Measurements from ENCODE around the gene ANAPC5. TPM values are rescaled to one million over a fixed set of nuclear protein-coding genes. Genes with fewer than 3 reads are reported as not detected.
"Not testable (repeated sequence)": the region's sequence is repeated elsewhere in the genome, so short reads cannot be mapped to it uniquely, and the experiment has no call there.

ANAPC5 gene
- total RNA-seq, 1 donor from 2014 or later = 69.7 TPM

GRCh38 chr12:121310231-121310630 lies 42.0 kb downstream of the ANAPC5 start:
- DNase-seq (ENCODE audit: low spot score) = not testable (repeated sequence)

- DNase-seq (ENCODE audit: low spot score) = not testable (repeated sequence)
These were observed 44.8 kb downstream of the ANAPC5 start for GRCh38 chr12:121307397-121307796.

GRCh38 chr12:121304306-121304705 lies 47.9 kb downstream of the ANAPC5 start:
- DNase-seq (ENCODE audit: low spot score) = no peak

GRCh38 chr12:121301876-121302275 lies 50.3 kb downstream of the ANAPC5 start:
- DNase-seq (ENCODE audit: low spot score) = no peak

- no peak for DNase-seq (ENCODE audit: low spot score)
These were observed 52.0 kb downstream of the ANAPC5 start for GRCh38 chr12:121300083-121300819.

- no peak for DNase-seq (ENCODE audit: low spot score)
These were observed 52.5 kb downstream of the ANAPC5 start for GRCh38 chr12:121299662-121300061.

GRCh38 chr12:121298411-121298810 lies 53.8 kb downstream of the ANAPC5 start:
- DNase-seq (ENCODE audit: low spot score) = not testable (repeated sequence)

- DNase-seq (ENCODE audit: low spot score) = no peak
These were observed 54.7 kb downstream of the ANAPC5 start for GRCh38 chr12:121297435-121297991.

GRCh38 chr12:121296618-121297434 lies 55.4 kb downstream of the ANAPC5 start, which contains the start of gene CAMKK2:
Gene CAMKK2, minus strand, starts transcription at chr12:121296709. Its CDS starts 22,183 bp downstream, at chr12:121274526.
- peak; percentile 83 for DNase-seq (ENCODE audit: low spot score)

- no peak for DNase-seq (ENCODE audit: low spot score)
These were observed 56.2 kb downstream of the ANAPC5 start for GRCh38 chr12:121295746-121296617.

GRCh38 chr12:121295116-121295745 lies 57.0 kb downstream of the ANAPC5 start:
- DNase-seq (ENCODE audit: low spot score) = no peak

- no peak for DNase-seq (ENCODE audit: low spot score)
These were observed 57.9 kb downstream of the ANAPC5 start for GRCh38 chr12:121294151-121294889.

- DNase-seq (ENCODE audit: low spot score) = no peak
These were observed 58.6 kb downstream of the ANAPC5 start for GRCh38 chr12:121293603-121294002.

GRCh38 chr12:121290410-121290809 lies 61.8 kb downstream of the ANAPC5 start:
- no peak for DNase-seq (ENCODE audit: low spot score)

- no peak for DNase-seq (ENCODE audit: low spot score)
These were observed 62.2 kb downstream of the ANAPC5 start for GRCh38 chr12:121289962-121290361.

GRCh38 chr12:121288986-121289385 lies 63.2 kb downstream of the ANAPC5 start:
- no peak for DNase-seq (ENCODE audit: low spot score)

- DNase-seq (ENCODE audit: low spot score) = no peak
These were observed 63.9 kb downstream of the ANAPC5 start for GRCh38 chr12:121288158-121288845.

GRCh38 chr12:121287267-121287954 lies 64.8 kb downstream of the ANAPC5 start:
- DNase-seq (ENCODE audit: low spot score) = no peak

- no peak for DNase-seq (ENCODE audit: low spot score)
These were observed 66.4 kb downstream of the ANAPC5 start for GRCh38 chr12:121285856-121286255.

Measured in mucosa of gallbladder (tissue), 1 donor.